Peyer's patch (tissue), 4 donors: ENCODE measurements around the gene SLC39A1. TPM values are rescaled to one million over a fixed set of nuclear protein-coding genes. Genes with fewer than 3 reads are reported as not detected.
"Not testable (repeated sequence)": the region's sequence is repeated elsewhere in the genome, so short reads cannot be mapped to it uniquely, and the experiment has no call there.

ENCODE experiments used
- DNase-seq, 3 donors: peaks; one replicate each; pipeline ENCODE4 v3.0.0-alpha.2; 2017 to 2019
- H3K27ac ChIP-seq, 4 donors: fragments of 200-600 bp; sonication (generic); one replicate each; pipeline ENCODE4 v1.5.1; 2016 to 2019
- H3K27me3 ChIP-seq, 2 donors: fragments of 200-600 bp; sonication (generic); one replicate each; pipeline ENCODE4 v1.5.1; 2019
- H3K36me3 ChIP-seq, 3 donors: fragments of 200-600 bp; sonication (generic); one replicate each; pipeline ENCODE4 v1.5.1; 2016 to 2019
- H3K4me1 ChIP-seq, 4 donors: fragments of 200-600 bp; sonication (generic); one replicate each; pipeline ENCODE4 v1.5.1; 2016 to 2019
- H3K4me3 ChIP-seq, 4 donors: fragments of 200-600 bp; sonication (generic); 1 replicate in 3 of 4; 2 replicates in 1 of 4; pipeline ENCODE4 v1.5.1; 2016 to 2019; ENCODE audit warnings: mild to moderate bottlenecking in 1 of 4
- H3K9me3 ChIP-seq, 4 donors: fragments of 200-600 bp; sonication (generic); one replicate each; pipeline ENCODE4 v1.5.1; 2016 to 2019; ENCODE audit warnings: mild to moderate bottlenecking in 1 of 4
- POLR2A ChIP-seq, 2 donors: fragments of 450-650 bp; IDR thresholded peaks; one replicate each; pipeline ENCODE4 v1.5.1; 2017; ENCODE audit warnings: antibody characterized with exemption in 2 of 2, mild to moderate bottlenecking in 2 of 2, moderate library complexity in 2 of 2
- total RNA-seq, 4 donors: library from RNA; depleted of rRNA; stranded (reverse); fragments of >200 nt; gene quantifications; one replicate each; pipeline ENCODE4 v1.1.0, GENCODE V29; 2016
- TF ChIP-seq, protein P1 (sequence below), 6 experiments: fragments of 450-650 bp in 4 of 6; fragments of 200-600 bp in 2 of 6; sonication (generic) in 1 of 6; IDR thresholded peaks; one replicate each; pipeline ENCODE4 v1.5.1; 2017 to 2019; ENCODE audit warnings: antibody characterized with exemption in 6 of 6, mild to moderate bottlenecking in 3 of 6, moderate library complexity in 1 of 6

SLC39A1 gene, protein sequence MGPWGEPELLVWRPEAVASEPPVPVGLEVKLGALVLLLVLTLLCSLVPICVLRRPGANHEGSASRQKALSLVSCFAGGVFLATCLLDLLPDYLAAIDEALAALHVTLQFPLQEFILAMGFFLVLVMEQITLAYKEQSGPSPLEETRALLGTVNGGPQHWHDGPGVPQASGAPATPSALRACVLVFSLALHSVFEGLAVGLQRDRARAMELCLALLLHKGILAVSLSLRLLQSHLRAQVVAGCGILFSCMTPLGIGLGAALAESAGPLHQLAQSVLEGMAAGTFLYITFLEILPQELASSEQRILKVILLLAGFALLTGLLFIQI
- total RNA-seq, result 10 to 100 TPM; 20.6 to 73.0 (median 60.1) TPM

DNA sequence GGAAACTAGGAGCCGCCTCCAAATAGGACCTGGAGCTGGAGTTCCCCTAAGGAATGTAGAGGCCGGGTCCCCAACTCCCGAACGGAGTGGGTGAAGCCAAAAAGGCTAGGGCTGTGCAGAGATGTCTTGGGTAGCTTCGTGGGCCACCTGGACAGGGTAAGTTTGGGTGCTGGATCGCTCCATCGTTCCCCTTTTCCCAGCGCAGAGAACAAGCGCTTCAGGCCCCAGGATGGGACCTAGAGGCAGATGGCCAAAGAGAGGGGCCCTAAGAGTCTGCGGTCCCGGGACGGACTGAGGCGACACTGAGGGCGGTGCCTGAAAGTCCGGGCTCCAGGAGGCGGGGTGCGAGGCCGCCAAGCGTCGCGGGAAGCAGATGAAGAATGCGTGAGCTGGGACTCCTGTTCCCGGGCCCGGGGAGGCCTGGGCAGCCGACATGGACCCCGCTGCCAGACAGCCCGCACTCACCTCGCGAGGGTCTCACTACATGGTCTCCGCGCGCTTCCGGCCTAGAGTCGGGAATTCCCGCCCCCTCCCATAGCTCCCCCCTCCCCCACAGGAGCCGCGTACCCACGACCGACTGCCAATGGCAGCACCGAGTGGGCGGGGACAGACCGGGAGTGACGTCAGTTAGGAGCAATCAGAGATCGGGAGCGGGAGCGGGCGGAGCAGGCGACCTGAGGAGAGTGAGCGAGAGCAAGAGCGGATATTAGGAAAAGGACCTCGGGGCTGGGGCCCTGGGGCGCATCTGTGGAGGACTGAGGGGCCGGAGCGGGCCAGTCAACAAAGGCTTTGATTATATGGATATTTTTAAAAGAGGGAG is at the start of gene SLC39A1:
Gene SLC39A1, minus strand, starts transcription at position 508 of the 820 bp plus-strand sequence. CDS start 822 bp downstream, outside the sequence.
- H3K4me1 ChIP-seq, result peaks cover 0 to 44% (median 10%) of the 10 kb centered on the region in 4 donors

DNA sequence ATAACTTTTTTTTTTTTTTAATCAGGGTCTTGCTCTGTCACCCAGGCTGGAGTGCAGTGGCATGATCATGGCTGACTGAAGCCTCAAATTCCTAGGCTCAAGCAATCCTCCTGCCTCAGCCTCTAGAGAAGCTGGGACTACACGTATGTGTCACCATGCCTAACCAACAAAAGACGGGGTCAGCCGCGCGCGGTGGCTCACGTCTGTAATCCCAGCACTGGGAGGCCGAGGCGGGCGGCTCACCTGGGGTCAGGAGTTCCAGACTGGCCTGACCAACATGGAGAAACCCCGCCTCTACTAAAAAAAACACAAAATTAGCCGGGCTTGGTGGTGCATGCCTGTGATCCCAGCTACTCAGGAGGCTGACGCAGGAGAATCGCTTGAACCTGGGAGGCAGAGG is 49.2 kb upstream of the SLC39A1 start:
- not testable (repeated sequence) for H3K4me1 ChIP-seq, H3K9me3 ChIP-seq, H3K4me3 ChIP-seq, H3K27me3 ChIP-seq, H3K27ac ChIP-seq, H3K36me3 ChIP-seq, DNase-seq

More for the DNA sequence above, at the start of gene SLC39A1:
- H3K36me3 ChIP-seq, result peaks cover 0 to 14% (median 0%) of the 10 kb centered on the region in 3 donors
- TF ChIP-seq, protein P1, sequence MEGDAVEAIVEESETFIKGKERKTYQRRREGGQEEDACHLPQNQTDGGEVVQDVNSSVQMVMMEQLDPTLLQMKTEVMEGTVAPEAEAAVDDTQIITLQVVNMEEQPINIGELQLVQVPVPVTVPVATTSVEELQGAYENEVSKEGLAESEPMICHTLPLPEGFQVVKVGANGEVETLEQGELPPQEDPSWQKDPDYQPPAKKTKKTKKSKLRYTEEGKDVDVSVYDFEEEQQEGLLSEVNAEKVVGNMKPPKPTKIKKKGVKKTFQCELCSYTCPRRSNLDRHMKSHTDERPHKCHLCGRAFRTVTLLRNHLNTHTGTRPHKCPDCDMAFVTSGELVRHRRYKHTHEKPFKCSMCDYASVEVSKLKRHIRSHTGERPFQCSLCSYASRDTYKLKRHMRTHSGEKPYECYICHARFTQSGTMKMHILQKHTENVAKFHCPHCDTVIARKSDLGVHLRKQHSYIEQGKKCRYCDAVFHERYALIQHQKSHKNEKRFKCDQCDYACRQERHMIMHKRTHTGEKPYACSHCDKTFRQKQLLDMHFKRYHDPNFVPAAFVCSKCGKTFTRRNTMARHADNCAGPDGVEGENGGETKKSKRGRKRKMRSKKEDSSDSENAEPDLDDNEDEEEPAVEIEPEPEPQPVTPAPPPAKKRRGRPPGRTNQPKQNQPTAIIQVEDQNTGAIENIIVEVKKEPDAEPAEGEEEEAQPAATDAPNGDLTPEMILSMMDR (IDR thresholded peaks at IDR 0.05), result no peak
- peak; percentile 62 to 76 for TF ChIP-seq POLR2A (IDR thresholded peaks at IDR 0.05)
- H3K9me3 ChIP-seq, result no peaks in the 10 kb centered on the region
- H3K4me3 ChIP-seq, result peak within 1 kb of the TSS; percentile 60 to 79 (median 72)
- H3K27ac ChIP-seq, result peak within 1 kb of the TSS; percentile 87 to 96 (median 92)
- H3K27me3 ChIP-seq, result no peaks in the 10 kb centered on the region
- peak; percentile 99 to 100 (median 100) for DNase-seq

DNA sequence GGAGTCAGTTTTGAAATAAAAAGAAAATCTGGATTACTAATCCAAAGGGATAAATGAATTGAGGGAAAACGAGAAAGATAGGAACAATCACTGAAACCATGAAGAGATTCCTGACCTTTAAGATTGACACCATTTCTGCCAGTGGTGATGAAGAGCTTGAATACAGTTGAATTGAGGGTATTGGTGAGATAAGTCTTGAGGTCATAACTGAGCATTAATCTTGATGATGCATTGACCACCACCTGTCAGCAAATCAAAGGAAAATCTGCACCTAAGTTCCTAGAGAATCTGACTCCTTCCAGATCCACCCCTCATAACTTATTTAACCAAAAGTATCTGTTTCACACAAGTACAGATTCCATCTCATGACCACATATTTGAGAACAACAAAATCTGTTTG is 48.8 kb upstream of the SLC39A1 start:
- no peaks in the 10 kb centered on the region for H3K4me1 ChIP-seq
- H3K27ac ChIP-seq, result no peak overlapping the region
- no peak for DNase-seq
- TF ChIP-seq, protein P1 (IDR thresholded peaks at IDR 0.05), result no peak
- H3K4me3 ChIP-seq, result no peak overlapping the region
- H3K36me3 ChIP-seq, result no peaks in the 10 kb centered on the region
- no peaks in the 10 kb centered on the region for H3K27me3 ChIP-seq
- no peaks in the 10 kb centered on the region for H3K9me3 ChIP-seq

DNA sequence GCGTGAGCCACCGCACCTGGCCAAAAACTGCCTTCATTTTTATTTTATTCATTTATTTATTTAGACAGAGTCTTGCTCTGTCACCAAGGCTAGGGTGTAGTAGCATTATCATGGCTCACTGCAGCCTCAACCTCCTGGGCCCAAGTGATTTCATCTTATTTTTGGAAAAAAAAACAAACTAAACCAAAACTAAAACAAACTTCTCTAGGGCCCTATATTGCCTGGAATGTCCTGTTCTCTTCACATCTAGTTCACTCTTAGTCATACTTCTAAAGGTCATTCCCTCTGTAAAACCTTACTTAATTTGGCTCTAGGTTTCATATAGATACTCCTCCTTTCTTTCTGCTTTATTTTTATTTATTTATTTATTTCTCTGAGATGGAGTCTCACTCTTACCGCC is 42.8 kb upstream of the SLC39A1 start:
- Histone ChIP-seq H3K27me3 (no peaks in the 10 kb centered on the region), H3K4me1 (no peaks in the 10 kb centered on the region), H3K36me3 (no peaks in the 10 kb centered on the region), H3K9me3 (no peaks in the 10 kb centered on the region), H3K27ac (no peak overlapping the region), H3K4me3 (no peak overlapping the region)
- no peak for DNase-seq
- TF ChIP-seq, protein P1 (IDR thresholded peaks at IDR 0.05), result no peak
- TF ChIP-seq POLR2A (IDR thresholded peaks at IDR 0.05), result no peak

DNA sequence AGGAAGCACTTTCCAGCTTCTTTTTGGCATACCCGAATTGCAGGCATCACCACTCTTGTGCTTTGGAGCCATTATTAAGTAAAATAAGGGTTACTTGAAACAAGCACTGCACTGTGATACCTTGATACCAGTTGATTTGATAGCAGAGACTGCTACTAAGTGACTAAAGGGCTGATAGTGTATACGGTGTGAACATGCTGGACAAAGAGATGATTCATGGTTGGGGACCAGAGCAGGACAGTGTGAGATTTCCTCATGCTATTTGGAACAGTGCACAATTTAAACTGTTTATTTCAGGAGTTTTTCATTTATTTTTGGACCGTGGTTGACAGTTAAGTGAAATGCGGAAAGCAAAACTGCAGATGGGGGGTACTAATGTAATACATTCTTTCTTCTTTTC is 37.1 kb upstream of the SLC39A1 start:
- TF ChIP-seq, protein P1 (IDR thresholded peaks at IDR 0.05), result no peak
- no peak for TF ChIP-seq POLR2A (IDR thresholded peaks at IDR 0.05)
- Histone ChIP-seq H3K27ac (no peak overlapping the region), H3K9me3 (no peaks in the 10 kb centered on the region), H3K4me1 (no peaks in the 10 kb centered on the region), H3K27me3 (no peaks in the 10 kb centered on the region), H3K36me3 (peaks cover 0 to 3% (median 0%) of the 10 kb centered on the region in 3 donors), H3K4me3 (no peak overlapping the region)
- DNase-seq, result no peak

DNA sequence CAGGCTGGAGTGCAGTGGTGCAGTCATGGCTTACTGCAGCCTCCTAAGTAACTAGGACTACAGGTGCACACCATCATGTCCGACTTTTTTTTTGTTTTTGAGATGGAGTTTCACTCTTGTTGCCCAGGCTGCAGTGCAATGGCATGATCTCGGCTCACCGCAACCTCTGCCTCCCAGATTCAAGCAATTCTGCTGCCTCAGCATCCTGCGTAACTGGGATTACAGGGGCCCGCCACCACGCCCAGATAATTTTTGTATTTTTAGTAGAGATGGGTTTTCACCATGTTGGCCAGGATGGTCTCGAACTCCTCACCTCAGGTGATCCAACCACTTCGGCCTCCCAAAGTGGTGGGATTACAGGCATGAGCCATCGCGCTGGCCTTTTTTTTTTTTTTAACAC is 33.5 kb upstream of the SLC39A1 start:
- peaks cover 0 to 20% (median 8%) of the 10 kb centered on the region in 4 donors for H3K4me1 ChIP-seq
- not testable (repeated sequence) for H3K27me3 ChIP-seq, H3K4me3 ChIP-seq, H3K9me3 ChIP-seq, DNase-seq, H3K27ac ChIP-seq
- peaks cover 0 to 36% (median 3%) of the 10 kb centered on the region in 3 donors for H3K36me3 ChIP-seq
